Upper lobe of left lung (tissue), 6 donors: ENCODE results near the gene SLC12A7. TPM values are rescaled to one million over a fixed set of nuclear protein-coding genes. Genes with fewer than 3 reads are reported as not detected.
A peak's percentile ranks its signal among the peaks of the same experiment; 100 is the strongest.

ENCODE experiments used
- ATAC-seq, 2 donors: fragments of 200-7000 bp; cut with Tn5 transposase; one replicate each; pipeline ENCODE4 v1.9.1; 2022; ENCODE audit warnings: mild to moderate bottlenecking in 2 of 2, moderate library complexity in 2 of 2; ENCODE audit not compliant: low FRiP score in 2 of 2
- DNase-seq, 2 donors: peaks; one replicate each; pipeline ENCODE4 v3.0.0-alpha.2; 2019 to 2020
- H3K27ac ChIP-seq, 4 donors: fragments of 200-600 bp; sonication (generic); one replicate each; pipeline ENCODE4 v1.5.1; 2016 to 2019
- H3K27me3 ChIP-seq, 4 donors: fragments of 200-600 bp; sonication (generic); one replicate each; pipeline ENCODE4 v1.5.1; 2017 to 2019
- H3K36me3 ChIP-seq, 4 donors: fragments of 200-600 bp; sonication (generic); one replicate each; pipeline ENCODE4 v1.5.1; 2016 to 2019
- H3K4me1 ChIP-seq, 4 donors: fragments of 200-600 bp; sonication (generic); one replicate each; pipeline ENCODE4 v1.5.1; 2018 to 2019
- H3K4me3 ChIP-seq, 4 donors: fragments of 200-600 bp; sonication (generic); one replicate each; pipeline ENCODE4 v1.5.1; 2017 to 2019; ENCODE audit warnings: mild to moderate bottlenecking in 2 of 4, moderate library complexity in 1 of 4
- H3K9me3 ChIP-seq, 4 donors: fragments of 200-600 bp; sonication (generic); one replicate each; pipeline ENCODE4 v1.5.1; 2018 to 2019
- EP300 ChIP-seq, 4 donors: sonication (generic); formaldehyde crosslinking; IDR thresholded peaks; one replicate each; pipeline ENCODE4 v1.5.1; 2017; ENCODE audit warnings: antibody characterized with exemption in 4 of 4, control low read depth in 2 of 4
- POLR2A ChIP-seq, 4 donors: fragments of 450-650 bp; IDR thresholded peaks; one replicate each; pipeline ENCODE4 v1.5.1; 2016 to 2017; ENCODE audit warnings: antibody characterized with exemption in 4 of 4, mild to moderate bottlenecking in 2 of 4
- POLR2AphosphoS5 ChIP-seq, 2 donors: sonication (generic); formaldehyde crosslinking; IDR thresholded peaks; one replicate each; pipeline ENCODE4 v1.5.1; 2017; ENCODE audit warnings: antibody characterized with exemption in 2 of 2
- WGBS, 2 donors: methylation state at CpG; one replicate each; pipeline ENCODE4 v1.1.5; 2017 to 2018; 5-methylcytosine and 5-hydroxymethylcytosine counted together
- total RNA-seq, 6 donors: library from RNA; depleted of rRNA in 4 of 6; stranded (reverse); fragments of >200 nt in 4 of 6; gene quantifications; one replicate each; pipeline versions ENCODE4 v1.1.0 to v1.2.1, GENCODE V29; 2016 to 2021
- TF ChIP-seq, protein P1 (sequence below), 6 experiments: fragments of 450-650 bp in 4 of 6; fragments of 200-600 bp in 2 of 6; sonication (generic) in 2 of 6; IDR thresholded peaks; one replicate each; pipeline ENCODE4 v1.5.1; 2016 to 2019; ENCODE audit warnings: antibody characterized with exemption in 6 of 6
- donor health status: DM: no; HTN: no; CAD: no; lungs with moderate emphysema.
- donor health status: DM: no; HTN: yes; CAD: no; lungs with severe emphysema.

The SLC12A7 gene
- total RNA-seq, 6 donors from 2014 or later, result 31.3 to 138 (median 48.5) TPM

DNA sequence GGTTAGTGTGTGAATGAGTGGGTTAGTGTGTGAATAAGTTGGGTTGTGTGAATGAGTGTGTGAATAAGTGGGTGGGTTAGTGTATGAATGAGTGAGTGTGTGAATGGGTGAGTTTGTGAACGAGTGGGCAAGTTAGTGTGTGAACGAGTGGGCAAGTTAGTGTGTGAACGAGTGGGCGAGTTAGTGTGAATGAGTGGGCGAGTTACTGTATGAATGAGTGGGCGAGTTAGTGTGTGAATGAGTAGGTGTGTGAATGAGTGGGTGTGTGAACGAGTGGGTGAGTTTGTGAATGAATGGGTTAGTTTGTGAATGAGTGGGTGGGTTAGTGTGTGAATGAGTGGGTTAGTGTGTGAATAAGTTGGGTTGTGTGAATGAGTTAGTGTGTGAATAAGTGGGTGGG lies 68.5 kb downstream of the SLC12A7 start:
- 82 to 83% methylated on average over 7 of the region's 7 CpGs for WGBS, 2 donors
- no peak for ATAC-seq

GRCh38 chr5:1042626-1043025 lies 69.2 kb downstream of the SLC12A7 start:
- 82 to 84% methylated on average over 7 of the region's 7 CpGs for WGBS, 2 donors
- DNase-seq (no peak), ATAC-seq (no peak)
- peaks cover 0 to 3% (median 0%) of the 10 kb centered on the region in 4 donors for H3K36me3 ChIP-seq
- H3K4me1 ChIP-seq, result no peaks in the 10 kb centered on the region
- H3K27me3 ChIP-seq, result no peaks in the 10 kb centered on the region
- no peak overlapping the region for H3K27ac ChIP-seq
- TF ChIP-seq, protein P1, sequence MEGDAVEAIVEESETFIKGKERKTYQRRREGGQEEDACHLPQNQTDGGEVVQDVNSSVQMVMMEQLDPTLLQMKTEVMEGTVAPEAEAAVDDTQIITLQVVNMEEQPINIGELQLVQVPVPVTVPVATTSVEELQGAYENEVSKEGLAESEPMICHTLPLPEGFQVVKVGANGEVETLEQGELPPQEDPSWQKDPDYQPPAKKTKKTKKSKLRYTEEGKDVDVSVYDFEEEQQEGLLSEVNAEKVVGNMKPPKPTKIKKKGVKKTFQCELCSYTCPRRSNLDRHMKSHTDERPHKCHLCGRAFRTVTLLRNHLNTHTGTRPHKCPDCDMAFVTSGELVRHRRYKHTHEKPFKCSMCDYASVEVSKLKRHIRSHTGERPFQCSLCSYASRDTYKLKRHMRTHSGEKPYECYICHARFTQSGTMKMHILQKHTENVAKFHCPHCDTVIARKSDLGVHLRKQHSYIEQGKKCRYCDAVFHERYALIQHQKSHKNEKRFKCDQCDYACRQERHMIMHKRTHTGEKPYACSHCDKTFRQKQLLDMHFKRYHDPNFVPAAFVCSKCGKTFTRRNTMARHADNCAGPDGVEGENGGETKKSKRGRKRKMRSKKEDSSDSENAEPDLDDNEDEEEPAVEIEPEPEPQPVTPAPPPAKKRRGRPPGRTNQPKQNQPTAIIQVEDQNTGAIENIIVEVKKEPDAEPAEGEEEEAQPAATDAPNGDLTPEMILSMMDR (IDR thresholded peaks at IDR 0.05), result no peak
- TF ChIP-seq EP300 (IDR thresholded peaks at IDR 0.05), result no peak
- TF ChIP-seq POLR2AphosphoS5 (IDR thresholded peaks at IDR 0.05), result no peak
- no peak for TF ChIP-seq POLR2A (IDR thresholded peaks at IDR 0.05)
- no peaks in the 10 kb centered on the region for H3K9me3 ChIP-seq
- H3K4me3 ChIP-seq, result no peak overlapping the region

More for the DNA sequence above, 68.5 kb downstream of the SLC12A7 start:
- DNase-seq, result no peak
- Histone ChIP-seq H3K27me3 (no peaks in the 10 kb centered on the region), H3K36me3 (peaks cover 0 to 3% (median 0%) of the 10 kb centered on the region in 4 donors), H3K9me3 (no peaks in the 10 kb centered on the region), H3K4me3 (no peak overlapping the region), H3K27ac (no peak overlapping the region), H3K4me1 (no peaks in the 10 kb centered on the region)
- TF ChIP-seq, protein P1 (IDR thresholded peaks at IDR 0.05), result no peak
- TF ChIP-seq POLR2AphosphoS5 (IDR thresholded peaks at IDR 0.05) (no peak), POLR2A (IDR thresholded peaks at IDR 0.05) (no peak), EP300 (IDR thresholded peaks at IDR 0.05) (no peak)

GRCh38 chr5:1041225-1042143 lies 70.4 kb downstream of the SLC12A7 start:
- Histone ChIP-seq H3K27me3 (no peaks in the 10 kb centered on the region), H3K4me1 (no peaks in the 10 kb centered on the region), H3K4me3 (no peak overlapping the region), H3K27ac (no peak overlapping the region), H3K36me3 (peaks cover 0 to 3% (median 0%) of the 10 kb centered on the region in 4 donors), H3K9me3 (no peaks in the 10 kb centered on the region)
- DNase-seq, result no peak
- no peak for TF ChIP-seq POLR2AphosphoS5 (IDR thresholded peaks at IDR 0.05)
- TF ChIP-seq, protein P1 (IDR thresholded peaks at IDR 0.05), result no peak
- ATAC-seq, result no peak
- 78 to 81% methylated on average over 15 of the region's 15 CpGs for WGBS, 2 donors

GRCh38 chr5:1040571-1040970 lies 71.3 kb downstream of the SLC12A7 start:
- no peak for ATAC-seq
- Histone ChIP-seq H3K27ac (no peak overlapping the region), H3K36me3 (peaks cover 0 to 3% (median 0%) of the 10 kb centered on the region in 4 donors), H3K9me3 (no peaks in the 10 kb centered on the region), H3K4me1 (no peaks in the 10 kb centered on the region), H3K4me3 (no peak overlapping the region), H3K27me3 (no peaks in the 10 kb centered on the region)
- DNase-seq, result peak in 1 of 2 donors; percentile 25
- TF ChIP-seq EP300 (IDR thresholded peaks at IDR 0.05) (no peak), POLR2A (IDR thresholded peaks at IDR 0.05) (no peak), POLR2AphosphoS5 (IDR thresholded peaks at IDR 0.05) (no peak)
- TF ChIP-seq, protein P1 (IDR thresholded peaks at IDR 0.05), result no peak
- WGBS, 2 donors, result 87 to 93% methylated on average over 6 to 10 of the region's 10 CpGs
